Peyer's patch (tissue), 4 donors: ENCODE results near the gene ORAI3.

Experiments used
- POLR2A ChIP-seq, 2 donors: fragments of 450-650 bp; IDR thresholded peaks; one replicate each; pipeline ENCODE4 v1.5.1; 2017; ENCODE audit warnings: antibody characterized with exemption in 2 of 2, mild to moderate bottlenecking in 2 of 2, moderate library complexity in 2 of 2
- TF ChIP-seq, protein P1 (sequence below), 6 experiments: fragments of 450-650 bp in 4 of 6; fragments of 200-600 bp in 2 of 6; sonication (generic) in 1 of 6; IDR thresholded peaks; one replicate each; pipeline ENCODE4 v1.5.1; 2017 to 2019; ENCODE audit warnings: antibody characterized with exemption in 6 of 6, mild to moderate bottlenecking in 3 of 6, moderate library complexity in 1 of 6

DNA sequence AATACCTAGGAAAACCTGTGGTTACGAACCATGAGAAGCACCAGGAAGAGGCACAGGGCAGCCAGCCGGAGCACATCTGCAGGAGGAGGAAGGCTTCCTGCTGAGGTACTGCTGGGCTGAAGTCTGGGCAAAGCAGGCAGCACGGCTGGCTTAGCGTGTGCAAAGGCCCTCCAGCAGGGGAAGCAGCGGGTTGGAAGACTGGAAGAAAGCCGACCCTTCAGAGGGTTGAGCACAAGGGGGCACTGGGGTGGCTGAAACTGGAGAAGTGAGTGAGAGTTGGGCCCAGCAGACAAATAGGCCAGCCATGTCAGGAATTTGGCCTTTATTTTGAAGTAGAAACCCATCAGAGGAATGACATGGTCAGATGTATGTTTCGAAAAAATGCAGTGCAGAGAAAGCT, 24.0 kb downstream of the ORAI3 start:
- TF ChIP-seq, protein P1, sequence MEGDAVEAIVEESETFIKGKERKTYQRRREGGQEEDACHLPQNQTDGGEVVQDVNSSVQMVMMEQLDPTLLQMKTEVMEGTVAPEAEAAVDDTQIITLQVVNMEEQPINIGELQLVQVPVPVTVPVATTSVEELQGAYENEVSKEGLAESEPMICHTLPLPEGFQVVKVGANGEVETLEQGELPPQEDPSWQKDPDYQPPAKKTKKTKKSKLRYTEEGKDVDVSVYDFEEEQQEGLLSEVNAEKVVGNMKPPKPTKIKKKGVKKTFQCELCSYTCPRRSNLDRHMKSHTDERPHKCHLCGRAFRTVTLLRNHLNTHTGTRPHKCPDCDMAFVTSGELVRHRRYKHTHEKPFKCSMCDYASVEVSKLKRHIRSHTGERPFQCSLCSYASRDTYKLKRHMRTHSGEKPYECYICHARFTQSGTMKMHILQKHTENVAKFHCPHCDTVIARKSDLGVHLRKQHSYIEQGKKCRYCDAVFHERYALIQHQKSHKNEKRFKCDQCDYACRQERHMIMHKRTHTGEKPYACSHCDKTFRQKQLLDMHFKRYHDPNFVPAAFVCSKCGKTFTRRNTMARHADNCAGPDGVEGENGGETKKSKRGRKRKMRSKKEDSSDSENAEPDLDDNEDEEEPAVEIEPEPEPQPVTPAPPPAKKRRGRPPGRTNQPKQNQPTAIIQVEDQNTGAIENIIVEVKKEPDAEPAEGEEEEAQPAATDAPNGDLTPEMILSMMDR (IDR thresholded peaks at IDR 0.05): no peak
- TF ChIP-seq POLR2A (IDR thresholded peaks at IDR 0.05): no peak
